Thyroid gland (tissue), 4 donors: ENCODE results near the gene SERPINB1.
"Not testable (repeated sequence)": the region's sequence is repeated elsewhere in the genome, so short reads cannot be mapped to it uniquely, and the experiment has no call there.

ENCODE experiments used
- CTCF ChIP-seq, 6 experiments: fragments of 200-600 bp in 3 of 6; fragments of 450-650 bp in 3 of 6; sonication (generic) in 3 of 6; IDR thresholded peaks; one replicate each; pipeline ENCODE4 v1.5.1; 2016 to 2019; ENCODE audit warnings: antibody characterized with exemption in 6 of 6, mild to moderate bottlenecking in 2 of 6, inconsistent platforms in 1 of 6, moderate library complexity in 1 of 6
- POLR2A ChIP-seq, 2 donors: fragments of 450-650 bp; IDR thresholded peaks; one replicate each; pipeline ENCODE4 v1.6.1; 2017; ENCODE audit warnings: antibody characterized with exemption in 2 of 2, mild to moderate bottlenecking in 2 of 2, moderate library complexity in 1 of 2

- TF ChIP-seq POLR2A, CTCF (IDR thresholded peaks at IDR 0.05): not testable (repeated sequence)
Observed at GRCh38 chr6:2853378-2853768, 11.7 kb upstream of the SERPINB1 start.
